HFFc6 (cell line): ENCODE results near the gene WDR41. TPM values are rescaled to one million over a fixed set of nuclear protein-coding genes. Genes with fewer than 3 reads are reported as not detected.
"Not testable (repeated sequence)": the region's sequence is repeated elsewhere in the genome, so short reads cannot be mapped to it uniquely, and the experiment has no call there.

Experiments
- DNase-seq: peaks from one replicate; pipeline ENCODE4 v3.0.0-alpha.2; 2018
- H3K27ac Mint-ChIP-seq: 2 replicates; pipeline ENCODE4 v1.8.0; 2020; ENCODE audit warnings: mild to moderate bottlenecking, mixed read lengths
- H3K27me3 Mint-ChIP-seq: 2 replicates; pipeline ENCODE4 v1.8.0; 2021; ENCODE audit warnings: mild to moderate bottlenecking, moderate library complexity, mixed read lengths; ENCODE audit not compliant: insufficient read depth
- H3K36me3 Mint-ChIP-seq: 2 replicates; pipeline ENCODE4 v1.8.0; 2021; ENCODE audit warnings: low read depth, mixed read lengths
- H3K4me1 Mint-ChIP-seq: 2 replicates; pipeline ENCODE4 v1.8.0; 2020; ENCODE audit warnings: low read depth, mixed read lengths
- H3K4me3 Mint-ChIP-seq: 2 replicates; pipeline ENCODE4 v1.8.0; 2020; ENCODE audit warnings: mild to moderate bottlenecking, moderate library complexity, mixed read lengths
- H3K9me3 Mint-ChIP-seq: 2 replicates; pipeline ENCODE4 v1.8.0; 2020; ENCODE audit warnings: mild to moderate bottlenecking, mixed read lengths
- total RNA-seq, 6 experiments: library from RNA; stranded (reverse); fragmentation: NEBNext Ultra II Directional; extraction: Animal tissue kit (Norgen Biotek cat#: 25700); gene quantifications; 2 replicates in 1 of 6; 3 replicates in 5 of 6; pipeline ENCODE4 v1.2.3, GENCODE V29; 2021
- TF ChIP-seq, protein P1 (sequence below): fragments of 200-600 bp; sonication (generic); IDR thresholded peaks from 2 replicates; pipeline ENCODE4 v1.5.0; 2021; ENCODE audit warnings: antibody characterized with exemption, mild to moderate bottlenecking

Gene WDR41
- total RNA-seq, 6 experiments from 2014 or later: 50.1 to 63.5 (median 56.8) TPM

GRCh38 chr5:77486344-77486962 is 5.7 kb downstream of the WDR41 start:
- Mint-ChIP-seq H3K9me3 (no peaks in the 10 kb centered on the region), H3K36me3 (peaks cover 45% of the 10 kb centered on the region), H3K4me3 (no peak overlapping the region), H3K4me1 (peaks cover 24% of the 10 kb centered on the region), H3K27me3 (no peaks in the 10 kb centered on the region; the same call in none of the 2 replicates), H3K27ac (no peak overlapping the region)
- no peak for DNase-seq
- TF ChIP-seq, protein P1, sequence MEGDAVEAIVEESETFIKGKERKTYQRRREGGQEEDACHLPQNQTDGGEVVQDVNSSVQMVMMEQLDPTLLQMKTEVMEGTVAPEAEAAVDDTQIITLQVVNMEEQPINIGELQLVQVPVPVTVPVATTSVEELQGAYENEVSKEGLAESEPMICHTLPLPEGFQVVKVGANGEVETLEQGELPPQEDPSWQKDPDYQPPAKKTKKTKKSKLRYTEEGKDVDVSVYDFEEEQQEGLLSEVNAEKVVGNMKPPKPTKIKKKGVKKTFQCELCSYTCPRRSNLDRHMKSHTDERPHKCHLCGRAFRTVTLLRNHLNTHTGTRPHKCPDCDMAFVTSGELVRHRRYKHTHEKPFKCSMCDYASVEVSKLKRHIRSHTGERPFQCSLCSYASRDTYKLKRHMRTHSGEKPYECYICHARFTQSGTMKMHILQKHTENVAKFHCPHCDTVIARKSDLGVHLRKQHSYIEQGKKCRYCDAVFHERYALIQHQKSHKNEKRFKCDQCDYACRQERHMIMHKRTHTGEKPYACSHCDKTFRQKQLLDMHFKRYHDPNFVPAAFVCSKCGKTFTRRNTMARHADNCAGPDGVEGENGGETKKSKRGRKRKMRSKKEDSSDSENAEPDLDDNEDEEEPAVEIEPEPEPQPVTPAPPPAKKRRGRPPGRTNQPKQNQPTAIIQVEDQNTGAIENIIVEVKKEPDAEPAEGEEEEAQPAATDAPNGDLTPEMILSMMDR: no peak

- TF ChIP-seq, protein P1: no peak
- no peaks in the 10 kb centered on the region for H3K9me3 Mint-ChIP-seq
- H3K27me3 Mint-ChIP-seq: no peaks in the 10 kb centered on the region; the same call in none of the 2 replicates
- H3K4me3 Mint-ChIP-seq: no peak overlapping the region
- no peak for DNase-seq
- H3K36me3 Mint-ChIP-seq: peaks cover 52% of the 10 kb centered on the region
- no peaks in the 10 kb centered on the region for H3K4me1 Mint-ChIP-seq
- no peak overlapping the region for H3K27ac Mint-ChIP-seq
Observed at GRCh38 chr5:77483682-77484081, 8.4 kb downstream of the WDR41 start.

GRCh38 chr5:77475041-77475440 is 17.1 kb downstream of the WDR41 start:
- not testable (repeated sequence) for DNase-seq, H3K27ac Mint-ChIP-seq, H3K27me3 Mint-ChIP-seq, H3K4me3 Mint-ChIP-seq, H3K4me1 Mint-ChIP-seq, H3K9me3 Mint-ChIP-seq
- H3K36me3 Mint-ChIP-seq: peaks cover 30% of the 10 kb centered on the region

DNA sequence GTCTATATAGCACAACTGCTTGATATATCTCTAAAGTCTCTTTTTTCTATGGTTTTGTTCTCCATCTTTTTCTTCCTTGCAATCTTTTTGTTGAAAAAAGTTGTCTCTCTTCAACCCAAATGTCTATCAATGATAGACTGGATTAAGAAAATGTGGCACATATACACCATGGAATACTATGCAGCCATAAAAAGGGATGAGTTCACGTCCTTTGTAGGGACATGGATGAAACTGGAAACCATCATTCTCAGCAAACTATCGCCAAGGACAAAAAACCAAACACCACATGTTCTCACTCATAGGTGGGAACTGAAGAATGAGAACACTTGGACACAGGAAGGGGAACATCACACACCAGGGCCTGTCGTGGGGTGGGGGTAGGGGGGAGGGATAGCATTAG is 23.2 kb downstream of the WDR41 start:
- not testable (repeated sequence) for H3K4me1 Mint-ChIP-seq, H3K27ac Mint-ChIP-seq, H3K27me3 Mint-ChIP-seq, H3K4me3 Mint-ChIP-seq, H3K9me3 Mint-ChIP-seq, DNase-seq
- H3K36me3 Mint-ChIP-seq: peaks cover 33% of the 10 kb centered on the region

GRCh38 chr5:77463905-77464304 is 28.2 kb downstream of the WDR41 start:
- Mint-ChIP-seq H3K4me1 (peaks cover 6% of the 10 kb centered on the region), H3K27ac (no peak overlapping the region), H3K27me3 (no peaks in the 10 kb centered on the region), H3K36me3 (peaks cover 15% of the 10 kb centered on the region), H3K9me3 (no peaks in the 10 kb centered on the region), H3K4me3 (no peak overlapping the region)
- no peak for DNase-seq
- TF ChIP-seq, protein P1: no peak

- peaks cover 23% of the 10 kb centered on the region for H3K4me1 Mint-ChIP-seq
- no peak overlapping the region for H3K4me3 Mint-ChIP-seq
- DNase-seq: no peak
- no peaks in the 10 kb centered on the region for H3K9me3 Mint-ChIP-seq
- peaks cover 4% of the 10 kb centered on the region; the same call in 1 of the 2 replicates for H3K36me3 Mint-ChIP-seq
- H3K27ac Mint-ChIP-seq: no peak overlapping the region
- TF ChIP-seq, protein P1: no peak
- H3K27me3 Mint-ChIP-seq: no peaks in the 10 kb centered on the region
Observed at GRCh38 chr5:77461287-77461686, 30.8 kb downstream of the WDR41 start.
